Neuronal stem cell (in vitro differentiated cells): Measurements from ENCODE around the gene IRS2.

Source experiments
- DNase-seq: peaks from one replicate; pipeline ENCODE4 v3.0.0-alpha.2; 2013; ENCODE audit warnings: low spot score
- H2AFZ ChIP-seq: one replicate; pipeline ENCODE4 v1.6.1; 2013; ENCODE audit warnings: mild to moderate bottlenecking, low read length, inconsistent platforms
- H2AK5ac ChIP-seq: 2 replicates; pipeline ENCODE4 v1.6.1; 2013; ENCODE audit warnings: low read depth, mild to moderate bottlenecking, inconsistent platforms, low read length, moderate library complexity, mixed read lengths
- H2BK120ac ChIP-seq: 2 replicates; pipeline ENCODE4 v1.6.1; 2013; ENCODE audit warnings: low read depth, mild to moderate bottlenecking, inconsistent platforms, low read length, moderate library complexity, mixed read lengths
- H2BK12ac ChIP-seq: one replicate; pipeline ENCODE4 v1.6.1; 2013; ENCODE audit warnings: low read length, inconsistent platforms
- H2BK15ac ChIP-seq: 2 replicates; pipeline ENCODE4 v1.6.1; 2013; ENCODE audit warnings: mild to moderate bottlenecking, low read length, inconsistent platforms, mixed read lengths
- H2BK5ac ChIP-seq: one replicate; pipeline ENCODE4 v1.6.1; 2013; ENCODE audit warnings: inconsistent platforms, mild to moderate bottlenecking, low read length, moderate library complexity
- H3K14ac ChIP-seq: one replicate; pipeline ENCODE4 v1.6.1; 2013; ENCODE audit warnings: low read length, inconsistent platforms
- H3K18ac ChIP-seq: 2 replicates; pipeline ENCODE4 v1.6.1; 2013; ENCODE audit warnings: low read length, inconsistent platforms
- H3K23ac ChIP-seq: 2 replicates; pipeline ENCODE4 v1.6.1; 2013; ENCODE audit warnings: low read depth, mild to moderate bottlenecking, mixed read lengths, low read length, inconsistent platforms; ENCODE audit not compliant: poor library complexity
- H3K27ac ChIP-seq: replicated peaks from 3 replicates; pipeline ENCODE4 v1.5.1; 2013; ENCODE audit warnings: low read length, inconsistent platforms
- H3K27me3 ChIP-seq, 3 experiments: 2 replicates each; pipeline ENCODE4 v1.6.1; 2013; ENCODE audit warnings: low read length in 3 of 3, mild to moderate bottlenecking in 2 of 3, inconsistent platforms in 1 of 3, low read depth in 1 of 3, mixed read lengths in 1 of 3, moderate library complexity in 1 of 3; ENCODE audit not compliant: control insufficient read depth in 3 of 3, insufficient read depth in 3 of 3
- H3K36me3 ChIP-seq, 2 donors: replicated peaks in 1 of 2; 2 replicates each; pipeline ENCODE4 v1.6.1; 2013; ENCODE audit warnings: low read length in 2 of 2; ENCODE audit not compliant: control insufficient read depth in 2 of 2, insufficient read depth in 2 of 2
- H3K4ac ChIP-seq: 2 replicates; pipeline ENCODE4 v1.6.1; 2013; ENCODE audit warnings: inconsistent platforms, mild to moderate bottlenecking, low read length, moderate library complexity
- H3K4me1 ChIP-seq, 2 donors: 1 replicate in 1 of 2; 2 replicates in 1 of 2; pipeline ENCODE4 v1.6.1; 2013; ENCODE audit warnings: low read length in 2 of 2, low read depth in 1 of 2; ENCODE audit not compliant: control insufficient read depth in 2 of 2, insufficient read depth in 1 of 2
- H3K4me2 ChIP-seq: one replicate; pipeline ENCODE4 v1.6.1; 2013; ENCODE audit warnings: mild to moderate bottlenecking, low read length, inconsistent platforms; ENCODE audit not compliant: insufficient read depth, poor library complexity, severe bottlenecking
- H3K4me3 ChIP-seq, 2 donors: 2 replicates each; pipeline ENCODE4 v1.5.1; 2013; ENCODE audit warnings: low read length in 2 of 2, mild to moderate bottlenecking in 2 of 2, inconsistent platforms in 1 of 2, moderate library complexity in 1 of 2
- H3K79me1 ChIP-seq: one replicate; pipeline ENCODE4 v1.6.1; 2013; ENCODE audit warnings: low read depth, mild to moderate bottlenecking, inconsistent platforms, low read length, moderate library complexity
- H3K9ac ChIP-seq: one replicate; pipeline ENCODE4 v1.6.1; 2013; ENCODE audit warnings: mild to moderate bottlenecking, low read depth, low read length, inconsistent platforms; ENCODE audit not compliant: poor library complexity
- H3K9me3 ChIP-seq, 2 donors: replicated peaks in 1 of 2; 2 replicates each; pipeline versions ENCODE3 to v1.6.1; 2013; ENCODE audit warnings: low read length in 2 of 2, mild to moderate bottlenecking in 2 of 2, inconsistent platforms in 1 of 2, low read depth in 1 of 2, mixed read lengths in 1 of 2, moderate library complexity in 1 of 2; ENCODE audit not compliant: control insufficient read depth in 2 of 2, insufficient read depth in 1 of 2
- H4K8ac ChIP-seq: one replicate; pipeline ENCODE4 v1.6.1; 2013; ENCODE audit warnings: low read depth, mild to moderate bottlenecking, inconsistent platforms, low read length, moderate library complexity
- H4K91ac ChIP-seq: one replicate; pipeline ENCODE4 v1.6.1; 2013; ENCODE audit warnings: low read length, low read depth, mild to moderate bottlenecking, inconsistent platforms; ENCODE audit not compliant: poor library complexity
- WGBS, 2 donors: extraction: QIAGEN DNeasy Blood & Tissue Kit; methylation state at CpG; one replicate each; pipeline ENCODE4 v1.1.7; 2013; ENCODE audit warnings: missing lambda C conversion rate in 2 of 2, mixed read lengths in 1 of 2; ENCODE audit not compliant: insufficient read length in 2 of 2, insufficient replicate concordance in 1 of 2; ENCODE audit errors: extremely low coverage in 2 of 2; 5-methylcytosine and 5-hydroxymethylcytosine counted together

The IRS2 gene

GRCh38 chr13:109818886-109819285 lies 32.5 kb upstream of the IRS2 start:
- Histone ChIP-seq H3K36me3 (no peaks in the 10 kb centered on the region), H3K4me3 (no peak overlapping the region), H3K27ac (no peak overlapping the region), H2AFZ (no peak overlapping the region), H2BK15ac (no peak overlapping the region), H3K27me3 (peaks cover 0 to 3% (median 0%) of the 10 kb centered on the region in 3 experiments), H3K4ac (no peak overlapping the region), H3K14ac (no peak overlapping the region), H3K4me2 (no peak overlapping the region), H3K4me1 (peaks cover 3 to 15% of the 10 kb centered on the region in 2 donors), H3K18ac (no peak overlapping the region), H2BK5ac (no peak overlapping the region), H2AK5ac (no peak overlapping the region), H3K9ac (no peak overlapping the region), H2BK120ac (no peak overlapping the region), H3K79me1 (no peaks in the 10 kb centered on the region), H4K8ac (no peak overlapping the region), H3K9me3 (peaks cover 0 to 4% of the 10 kb centered on the region in 2 donors), H4K91ac (no peak overlapping the region), H2BK12ac (no peak overlapping the region), H3K23ac (no peak overlapping the region)
- no peak for DNase-seq
- WGBS, 2 donors: no CpG with 5 or more reads among the region's 5 CpGs

GRCh38 chr13:109817591-109818535 lies 31.5 kb upstream of the IRS2 start:
- no peaks in the 10 kb centered on the region for H3K36me3 ChIP-seq
- H3K4ac ChIP-seq: no peak overlapping the region
- H3K4me2 ChIP-seq: no peak overlapping the region
- H3K4me1 ChIP-seq: peaks cover 3 to 15% of the 10 kb centered on the region in 2 donors
- H3K4me3 ChIP-seq: no peak overlapping the region
- no peak overlapping the region for H4K8ac ChIP-seq
- H2BK120ac ChIP-seq: no peak overlapping the region
- no peak overlapping the region for H2AK5ac ChIP-seq
- no peak overlapping the region for H2AFZ ChIP-seq
- no peak overlapping the region for H2BK12ac ChIP-seq
- no peaks in the 10 kb centered on the region for H3K79me1 ChIP-seq
- peaks cover 0 to 4% of the 10 kb centered on the region in 2 donors for H3K9me3 ChIP-seq
- H3K23ac ChIP-seq: no peak overlapping the region
- no peak for DNase-seq
- H3K27me3 ChIP-seq: peaks cover 0 to 3% (median 0%) of the 10 kb centered on the region in 3 experiments
- H3K18ac ChIP-seq: peak overlapping the region; percentile 35
- no peak overlapping the region for H2BK5ac ChIP-seq
- no peak overlapping the region for H4K91ac ChIP-seq
- H3K27ac ChIP-seq: no peak overlapping the region
- H2BK15ac ChIP-seq: no peak overlapping the region
- H3K14ac ChIP-seq: no peak overlapping the region
- no CpG with 5 or more reads among the region's 9 CpGs for WGBS, 2 donors
- H3K9ac ChIP-seq: no peak overlapping the region

DNA sequence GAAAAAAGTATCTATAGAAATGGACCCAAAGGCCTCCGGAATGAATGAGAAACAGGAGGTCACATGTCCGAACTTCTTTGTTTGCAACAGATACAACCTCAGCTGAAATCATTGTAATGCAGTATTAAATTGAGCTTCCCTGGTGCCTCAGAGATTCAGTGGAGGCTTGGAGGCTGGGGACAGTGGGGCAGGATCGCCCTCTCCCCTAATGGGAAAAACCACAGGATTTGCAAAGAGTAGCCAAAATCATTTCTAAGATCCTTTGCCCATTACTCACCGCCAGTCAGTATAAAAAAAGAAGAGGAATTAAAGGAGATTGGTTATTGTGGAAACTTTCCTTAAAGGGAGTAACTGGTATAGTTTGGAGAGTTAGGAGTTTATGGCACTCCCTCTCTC lies 30.4 kb upstream of the IRS2 start:
- Histone ChIP-seq H3K36me3 (no peaks in the 10 kb centered on the region), H4K8ac (no peak overlapping the region), H3K79me1 (no peaks in the 10 kb centered on the region), H3K4ac (no peak overlapping the region), H3K4me1 (peaks cover 3 to 15% of the 10 kb centered on the region in 2 donors), H3K27ac (no peak overlapping the region), H3K9ac (no peak overlapping the region), H2BK15ac (no peak overlapping the region), H2BK5ac (no peak overlapping the region), H2AFZ (peak overlapping the region; percentile 24), H2AK5ac (no peak overlapping the region), H3K23ac (no peak overlapping the region), H4K91ac (no peak overlapping the region), H3K9me3 (peaks cover 0 to 4% of the 10 kb centered on the region in 2 donors), H3K4me3 (no peak overlapping the region), H2BK12ac (no peak overlapping the region), H3K18ac (no peak overlapping the region), H3K4me2 (no peak overlapping the region), H2BK120ac (no peak overlapping the region), H3K27me3 (peaks cover 0 to 3% (median 2%) of the 10 kb centered on the region in 3 experiments), H3K14ac (no peak overlapping the region)
- no CpG with 5 or more reads among the region's 4 CpGs for WGBS, 2 donors
- no peak for DNase-seq

GRCh38 chr13:109816112-109816807 lies 29.9 kb upstream of the IRS2 start:
- Histone ChIP-seq H4K91ac (no peak overlapping the region), H3K79me1 (no peaks in the 10 kb centered on the region), H3K4me3 (no peak overlapping the region)

More at GRCh38 chr13:109816112-109816807, 29.9 kb upstream of the IRS2 start:
- Histone ChIP-seq H3K36me3 (no peaks in the 10 kb centered on the region), H3K9ac (no peak overlapping the region), H2AK5ac (no peak overlapping the region), H3K23ac (no peak overlapping the region), H2BK15ac (no peak overlapping the region), H3K27me3 (peaks cover 0 to 3% (median 2%) of the 10 kb centered on the region in 3 experiments), H3K4me1 (peaks cover 3 to 15% of the 10 kb centered on the region in 2 donors), H4K8ac (no peak overlapping the region), H3K9me3 (peaks cover 0 to 4% of the 10 kb centered on the region in 2 donors), H3K14ac (no peak overlapping the region), H3K27ac (no peak overlapping the region), H3K4me2 (no peak overlapping the region), H2BK5ac (no peak overlapping the region), H2AFZ (peak overlapping the region; percentile 24), H3K4ac (no peak overlapping the region), H2BK120ac (no peak overlapping the region), H3K18ac (no peak overlapping the region), H2BK12ac (no peak overlapping the region)
- no CpG with 5 or more reads among the region's 5 CpGs for WGBS, 2 donors
- no peak for DNase-seq
